ENCODE data around the gene ARHGEF28. TPM values are rescaled to one million over a fixed set of nuclear protein-coding genes. Genes with fewer than 3 reads are reported as not detected.

The ARHGEF28 gene
- total and polyA plus RNA-seq, 9 of the 15 experiments (the other 6 are each of a cell fraction or from before 2014, with no cell fraction given), result 0.27 TPM; not detected in 8

DNA sequence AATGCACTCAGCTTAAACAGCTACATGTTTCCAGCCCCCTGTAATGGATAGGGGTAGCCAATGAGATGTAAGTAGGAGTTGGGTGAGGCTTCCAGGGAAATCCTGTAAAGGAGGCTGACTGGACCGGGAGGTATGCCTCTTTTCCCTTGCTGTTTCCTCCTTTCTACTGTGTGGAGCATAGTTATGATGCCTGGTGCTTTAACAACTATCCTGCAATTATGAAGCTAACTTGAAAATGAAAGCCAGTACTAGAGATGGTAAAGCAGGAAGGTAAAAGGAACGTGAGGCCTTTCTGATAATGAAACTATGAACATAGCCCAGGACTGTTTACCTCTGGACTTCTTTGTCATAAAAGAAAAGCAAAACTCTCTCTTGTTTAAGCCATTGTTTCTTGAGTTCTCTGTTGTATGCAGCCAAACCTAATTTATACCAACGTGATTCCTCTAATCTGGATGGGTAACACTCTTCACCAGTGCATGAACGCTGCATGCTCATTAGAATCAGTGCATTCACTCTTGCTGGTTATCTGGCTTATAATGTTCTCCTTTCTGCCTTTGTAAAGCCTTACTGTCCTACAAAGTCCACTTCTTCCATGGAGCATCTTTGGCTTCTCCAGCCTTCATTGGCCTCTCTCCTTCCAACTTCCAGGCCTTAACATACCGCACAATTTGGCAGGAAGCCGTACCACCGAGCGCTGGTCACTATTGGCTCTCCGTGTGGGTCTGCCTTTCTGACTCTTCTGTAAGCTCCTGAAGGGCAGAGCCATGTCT lies 8.3 kb upstream of the ARHGEF28 start:
- BruUV-seq (replicated peaks), result no TSS peak
- FAIRE-seq, result no peak
- no peak overlapping the region for H3K27ac ChIP-seq (ENCODE audit: extremely low read depth, low read depth, low read length)

More for the DNA sequence above, 8.3 kb upstream of the ARHGEF28 start:
- 0% methylated on average over 9 of the region's 9 CpGs for WGBS (ENCODE audit: insufficient coverage, low coverage, missing lambda C conversion rate)
- in situ Hi-C loops (cut with MboI) (no loop called here), intact Hi-C loops (cut with micrococcal nuclease) (no loop called here)
- no peak for TF ChIP-seq IRF2 (CRISPR knock-in tag; IDR thresholded peaks at IDR 0.05)
- no peak for TF ChIP-seq HMBOX1 (IDR thresholded peaks at IDR 0.05)
- TF ChIP-seq ZNF436 (CRISPR knock-in tag; IDR thresholded peaks at IDR 0.05), result no peak
- no peak for TF ChIP-seq EGR1 (conservative IDR thresholded peaks at IDR 0.05)
- no peak for TF ChIP-seq ATF2 (CRISPR knock-in tag; IDR thresholded peaks at IDR 0.05)
- no peak for TF ChIP-seq IFI16 (CRISPR knock-in tag; IDR thresholded peaks at IDR 0.05)
- TF ChIP-seq HNRNPL (IDR thresholded peaks at IDR 0.05; ENCODE audit: low read depth, low read length), result no peak
- TF ChIP-seq TCFL5 (CRISPR knock-in tag; conservative IDR thresholded peaks at IDR 0.05), result no peak
- no peak for TF ChIP-seq PHB (CRISPR knock-in tag; IDR thresholded peaks at IDR 0.05)
- no peak for TF ChIP-seq THAP7 (CRISPR knock-in tag; IDR thresholded peaks at IDR 0.05)
- TF ChIP-seq PPARD (CRISPR knock-in tag; IDR thresholded peaks at IDR 0.05), result no peak
- no peak for TF ChIP-seq ZNF583 (CRISPR knock-in tag; IDR thresholded peaks at IDR 0.05)
- TF ChIP-seq, protein P1, sequence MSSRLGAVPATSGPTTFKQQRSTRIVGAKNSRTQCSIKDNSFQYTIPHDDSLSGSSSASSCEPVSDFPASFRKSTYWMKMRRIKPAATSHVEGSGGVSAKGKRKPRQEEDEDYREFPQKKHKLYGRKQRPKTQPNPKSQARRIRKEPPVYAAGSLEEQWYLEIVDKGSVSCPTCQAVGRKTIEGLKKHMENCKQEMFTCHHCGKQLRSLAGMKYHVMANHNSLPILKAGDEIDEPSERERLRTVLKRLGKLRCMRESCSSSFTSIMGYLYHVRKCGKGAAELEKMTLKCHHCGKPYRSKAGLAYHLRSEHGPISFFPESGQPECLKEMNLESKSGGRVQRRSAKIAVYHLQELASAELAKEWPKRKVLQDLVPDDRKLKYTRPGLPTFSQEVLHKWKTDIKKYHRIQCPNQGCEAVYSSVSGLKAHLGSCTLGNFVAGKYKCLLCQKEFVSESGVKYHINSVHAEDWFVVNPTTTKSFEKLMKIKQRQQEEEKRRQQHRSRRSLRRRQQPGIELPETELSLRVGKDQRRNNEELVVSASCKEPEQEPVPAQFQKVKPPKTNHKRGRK (tag; IDR thresholded peaks at IDR 0.05), result no peak
- Histone ChIP-seq H3K27me3 (ENCODE audit: control insufficient read depth in 2 of 2, insufficient read depth in 2 of 2, low read length in 2 of 2) (peaks cover 7 to 15% of the 10 kb centered on the region in 2 experiments; a peak in 2 of 5 replicates), H3K4me1 (replicated peaks in 1 of 2; ENCODE audit: control insufficient read depth in 2 of 2, insufficient read depth in 2 of 2, low read length in 2 of 2) (no peaks in the 10 kb centered on the region), H3K4me2 (ENCODE audit: insufficient read depth, low read length) (no peak overlapping the region), H3K4me3 (no peak overlapping the region), H3K79me2 (ENCODE audit: control insufficient read depth, insufficient read depth, low read length) (no peaks in the 10 kb centered on the region), H4K20me1 (replicated peaks; ENCODE audit: control insufficient read depth, insufficient read depth, low read length) (no peaks in the 10 kb centered on the region), H3K9me3 (replicated peaks; ENCODE audit: control insufficient read depth, insufficient read depth, low read depth, low read length) (no peaks in the 10 kb centered on the region), H3K36me3 (ENCODE audit: control insufficient read depth, insufficient read depth, low read length) (no peaks in the 10 kb centered on the region), H2AFZ (ENCODE audit: low read depth, low read length) (no peak overlapping the region), H3K9me1 (ENCODE audit: control insufficient read depth, insufficient read depth, low read length) (no peaks in the 10 kb centered on the region), H3K9ac (ENCODE audit: insufficient read depth in 1 of 2, low read depth in 2 of 2, low read length in 2 of 2) (no peak overlapping the region)
- ATAC-seq (no peak), DNase-seq (ENCODE audit: extremely low read depth in 1 of 4, low spot score in 3 of 4) (no peak)
- ChIA-PET CTCF (ENCODE audit: low intra/inter-chr PET ratio) (no interaction called here), POLR2A (interaction anchor here (1.5 kb wide), 1 partner anchor 18 kb away, joined by 3 read pairs; no protein-coding TSS in a partner anchor)
